ENCODE measurements around the gene LMAN1. TPM values are rescaled to one million over a fixed set of nuclear protein-coding genes. Genes with fewer than 3 reads are reported as not detected.

LMAN1 gene
- total and polyA plus RNA-seq, 9 donors: 50.7 to 85.8 (median 67.4) TPM

GRCh38 chr18:59386909-59387686, 28.0 kb upstream of the LMAN1 start:
- 79% methylated on average over 4 of the region's 8 CpGs for WGBS (ENCODE audit: insufficient coverage)
- Histone ChIP-seq H3K36me3 (ENCODE audit: control insufficient read depth, insufficient read depth, low read length) (no peaks in the 10 kb centered on the region), H3K9me3 (replicated peaks; ENCODE audit: control insufficient read depth, low read depth, low read length) (no peaks in the 10 kb centered on the region), H3K27ac (ENCODE audit: low read length) (no peak overlapping the region), H3K27me3 (ENCODE audit: control insufficient read depth, insufficient read depth, low read length) (no peaks in the 10 kb centered on the region), H3K4me1 (ENCODE audit: control insufficient read depth, insufficient read depth, low read length) (peaks cover 3% of the 10 kb centered on the region), H3K4me3 (ENCODE audit: low read length) (no peak overlapping the region)
- DNase-seq: no peak

GRCh38 chr18:59385191-59385590, 26.1 kb upstream of the LMAN1 start:
- DNase-seq: no peak
- Histone ChIP-seq H3K27me3 (ENCODE audit: control insufficient read depth, insufficient read depth, low read length) (no peaks in the 10 kb centered on the region), H3K9me3 (replicated peaks; ENCODE audit: control insufficient read depth, low read depth, low read length) (no peaks in the 10 kb centered on the region), H3K27ac (ENCODE audit: low read length) (no peak overlapping the region), H3K4me3 (ENCODE audit: low read length) (no peak overlapping the region), H3K4me1 (ENCODE audit: control insufficient read depth, insufficient read depth, low read length) (peaks cover 3% of the 10 kb centered on the region), H3K36me3 (ENCODE audit: control insufficient read depth, insufficient read depth, low read length) (no peaks in the 10 kb centered on the region)
- 83% methylated on average over 1 of the region's 4 CpGs for WGBS (ENCODE audit: insufficient coverage)

GRCh38 chr18:59383851-59384250, 24.8 kb upstream of the LMAN1 start:
- Histone ChIP-seq H3K27ac (ENCODE audit: low read length) (no peak overlapping the region), H3K4me1 (ENCODE audit: control insufficient read depth, insufficient read depth, low read length) (no peaks in the 10 kb centered on the region), H3K9me3 (replicated peaks; ENCODE audit: control insufficient read depth, low read depth, low read length) (no peaks in the 10 kb centered on the region), H3K27me3 (ENCODE audit: control insufficient read depth, insufficient read depth, low read length) (no peaks in the 10 kb centered on the region), H3K4me3 (ENCODE audit: low read length) (no peak overlapping the region), H3K36me3 (ENCODE audit: control insufficient read depth, insufficient read depth, low read length) (no peaks in the 10 kb centered on the region)
- DNase-seq: no peak
- WGBS (ENCODE audit: insufficient coverage): 69% methylated on average over 4 of the region's 6 CpGs

GRCh38 chr18:59382383-59382782, 23.3 kb upstream of the LMAN1 start:
- H3K4me1 ChIP-seq (ENCODE audit: control insufficient read depth, insufficient read depth, low read length): no peaks in the 10 kb centered on the region
- no peaks in the 10 kb centered on the region for H3K9me3 ChIP-seq (replicated peaks; ENCODE audit: control insufficient read depth, low read depth, low read length)
- DNase-seq: no peak
- H3K36me3 ChIP-seq (ENCODE audit: control insufficient read depth, insufficient read depth, low read length): no peaks in the 10 kb centered on the region
- no peaks in the 10 kb centered on the region for H3K27me3 ChIP-seq (ENCODE audit: control insufficient read depth, insufficient read depth, low read length)
- H3K4me3 ChIP-seq (ENCODE audit: low read length): no peak overlapping the region
- H3K27ac ChIP-seq (ENCODE audit: low read length): no peak overlapping the region
- 70% methylated on average over 4 of the region's 7 CpGs for WGBS (ENCODE audit: insufficient coverage)

- no peak overlapping the region for H3K4me3 ChIP-seq (ENCODE audit: low read length)
- H3K27me3 ChIP-seq (ENCODE audit: control insufficient read depth, insufficient read depth, low read length): no peaks in the 10 kb centered on the region
- H3K9me3 ChIP-seq (replicated peaks; ENCODE audit: control insufficient read depth, low read depth, low read length): no peaks in the 10 kb centered on the region
- H3K4me1 ChIP-seq (ENCODE audit: control insufficient read depth, insufficient read depth, low read length): no peaks in the 10 kb centered on the region
- no peak overlapping the region for H3K27ac ChIP-seq (ENCODE audit: low read length)
- no peak for DNase-seq
- 80% methylated on average over 5 of the region's 6 CpGs for WGBS (ENCODE audit: insufficient coverage)
- H3K36me3 ChIP-seq (ENCODE audit: control insufficient read depth, insufficient read depth, low read length): no peaks in the 10 kb centered on the region
Observed at GRCh38 chr18:59381949-59382348, 22.9 kb upstream of the LMAN1 start.

GRCh38 chr18:59380706-59381105, 21.6 kb upstream of the LMAN1 start:
- WGBS (ENCODE audit: insufficient coverage): 74% methylated on average over 3 of the region's 5 CpGs

GRCh38 chr18:59379772-59380522, 20.9 kb upstream of the LMAN1 start:
- no peaks in the 10 kb centered on the region for H3K27me3 ChIP-seq (ENCODE audit: control insufficient read depth, insufficient read depth, low read length)
- no peaks in the 10 kb centered on the region for H3K4me1 ChIP-seq (ENCODE audit: control insufficient read depth, insufficient read depth, low read length)
- WGBS (ENCODE audit: insufficient coverage): no CpG with 5 or more reads among the region's 3 CpGs
- no peak overlapping the region for H3K4me3 ChIP-seq (ENCODE audit: low read length)
- DNase-seq: peak; percentile 53
- H3K36me3 ChIP-seq (ENCODE audit: control insufficient read depth, insufficient read depth, low read length): no peaks in the 10 kb centered on the region
- no peak overlapping the region for H3K27ac ChIP-seq (ENCODE audit: low read length)
- no peaks in the 10 kb centered on the region for H3K9me3 ChIP-seq (replicated peaks; ENCODE audit: control insufficient read depth, low read depth, low read length)

More at GRCh38 chr18:59380706-59381105, 21.6 kb upstream of the LMAN1 start:
- no peak overlapping the region for H3K4me3 ChIP-seq (ENCODE audit: low read length)
- H3K36me3 ChIP-seq (ENCODE audit: control insufficient read depth, insufficient read depth, low read length): no peaks in the 10 kb centered on the region
- H3K9me3 ChIP-seq (replicated peaks; ENCODE audit: control insufficient read depth, low read depth, low read length): no peaks in the 10 kb centered on the region
- no peak overlapping the region for H3K27ac ChIP-seq (ENCODE audit: low read length)
- no peaks in the 10 kb centered on the region for H3K4me1 ChIP-seq (ENCODE audit: control insufficient read depth, insufficient read depth, low read length)
- no peaks in the 10 kb centered on the region for H3K27me3 ChIP-seq (ENCODE audit: control insufficient read depth, insufficient read depth, low read length)
- no peak for DNase-seq

GRCh38 chr18:59377613-59378337, 18.7 kb upstream of the LMAN1 start:
- DNase-seq: no peak
- Histone ChIP-seq H3K9me3 (replicated peaks; ENCODE audit: control insufficient read depth, low read depth, low read length) (no peaks in the 10 kb centered on the region), H3K27ac (ENCODE audit: low read length) (no peak overlapping the region), H3K4me1 (ENCODE audit: control insufficient read depth, insufficient read depth, low read length) (no peaks in the 10 kb centered on the region), H3K36me3 (ENCODE audit: control insufficient read depth, insufficient read depth, low read length) (no peaks in the 10 kb centered on the region), H3K27me3 (ENCODE audit: control insufficient read depth, insufficient read depth, low read length) (no peaks in the 10 kb centered on the region), H3K4me3 (ENCODE audit: low read length) (no peak overlapping the region)
- WGBS (ENCODE audit: insufficient coverage): 40% methylated on average over 1 of the region's 5 CpGs

GRCh38 chr18:59376351-59376935, 17.4 kb upstream of the LMAN1 start:
- Histone ChIP-seq H3K27ac (ENCODE audit: low read length) (no peak overlapping the region), H3K4me1 (ENCODE audit: control insufficient read depth, insufficient read depth, low read length) (no peaks in the 10 kb centered on the region), H3K9me3 (replicated peaks; ENCODE audit: control insufficient read depth, low read depth, low read length) (no peaks in the 10 kb centered on the region), H3K36me3 (ENCODE audit: control insufficient read depth, insufficient read depth, low read length) (no peaks in the 10 kb centered on the region), H3K4me3 (ENCODE audit: low read length) (no peak overlapping the region), H3K27me3 (ENCODE audit: control insufficient read depth, insufficient read depth, low read length) (no peaks in the 10 kb centered on the region)
- WGBS (ENCODE audit: insufficient coverage): 33% methylated on average over 1 of the region's 7 CpGs
- DNase-seq: no peak

GRCh38 chr18:59374128-59374527, 15.1 kb upstream of the LMAN1 start:
- Histone ChIP-seq H3K27me3 (ENCODE audit: control insufficient read depth, insufficient read depth, low read length) (no peaks in the 10 kb centered on the region), H3K9me3 (replicated peaks; ENCODE audit: control insufficient read depth, low read depth, low read length) (no peaks in the 10 kb centered on the region), H3K36me3 (ENCODE audit: control insufficient read depth, insufficient read depth, low read length) (no peaks in the 10 kb centered on the region), H3K4me1 (ENCODE audit: control insufficient read depth, insufficient read depth, low read length) (no peaks in the 10 kb centered on the region), H3K4me3 (ENCODE audit: low read length) (no peak overlapping the region), H3K27ac (ENCODE audit: low read length) (no peak overlapping the region)
- DNase-seq: peak; percentile 21
- 15% methylated on average over 2 of the region's 3 CpGs for WGBS (ENCODE audit: insufficient coverage)
